IMR-90 (cell line): ENCODE data around the gene TATDN2. TPM values are rescaled to one million over a fixed set of nuclear protein-coding genes. Genes with fewer than 3 reads are reported as not detected.

Source experiments
- microRNA-seq, 2 experiments: library from miRNA; stranded (forward) in 1 of 2; unstranded in 1 of 2; fragments of 10-50 nt in 1 of 2; fragments of <30 nt in 1 of 2; gene quantifications in 1 of 2; microRNA quantifications in 1 of 2; one replicate each; pipeline versions ENCODE3 to v1.1.0; 2013 to 2020; ENCODE audit not compliant: insufficient read depth in 1 of 2, insufficient read length in 1 of 2, unreplicated experiment in 1 of 2
- polyA plus RNA-seq, 3 experiments: library from polyadenylated mRNA; depleted of rRNA; stranded (reverse); fragments of >200 nt; gene quantifications; 2 replicates each; pipeline ENCODE4 v1.2.3, GENCODE V29; 2012; ENCODE audit warnings: low replicate concordance in 1 of 3
- small RNA-seq, 5 experiments: library from RNA; depleted of rRNA; stranded (forward); fragments of <200 nt; gene quantifications; one replicate each; pipeline ENCODE3, GENCODE V24; 2012
- total RNA-seq: library from RNA; depleted of rRNA; stranded (reverse); fragments of >200 nt; gene quantifications from 2 replicates; pipeline ENCODE4 v1.2.3, GENCODE V29; 2012; rRNA removed

Gene TATDN2
- total and polyA plus RNA-seq, 2 of the 4 experiments (the other 2 are of a cell fraction): 9.0 to 18.8 TPM

Small RNA genes lying within 50 kb of the gene (microRNA-seq; reads per million reads assigned to microRNA genes)
- 0 to 1.0 reads per million in 2 experiments for gene MIR378B (ENCODE audit: insufficient read depth in 1 of 2, insufficient read length in 1 of 2, unreplicated experiment in 1 of 2)
- not detected for gene RF02126 (ENCODE audit: insufficient read depth, insufficient read length)

Small RNA genes lying within 50 kb of the gene (small RNA-seq; reads per million reads assigned to genes)
- gene MIR378B (0 to 8.0 (median 1.1) reads per million in 5 experiments), gene RF02126 (0 reads per million in 5 experiments)

Other genes starting within 250 kb of the TATDN2 start
- 18.9 and 19.7 TPM in 2 replicates for gene FANCD2, start 222.0 kb upstream of the TATDN2 start, total RNA-seq
- 7.2 and 8.9 TPM in 2 replicates for gene FANCD2, start 222.0 kb upstream of the TATDN2 start, polyA plus RNA-seq (2012; rRNA removed)
- not detected in 2 replicates for gene FANCD2OS, start 140.2 kb upstream of the TATDN2 start, total RNA-seq
- not detected in 2 replicates for gene FANCD2OS, start 140.2 kb upstream of the TATDN2 start, polyA plus RNA-seq (2012; rRNA removed)
- gene BRK1, start 132.8 kb upstream of the TATDN2 start, total RNA-seq: 81.4 and 123 TPM in 2 replicates
- 195 and 235 TPM in 2 replicates for gene BRK1, start 132.8 kb upstream of the TATDN2 start, polyA plus RNA-seq (2012; rRNA removed)
- 11.8 and 19.2 TPM in 2 replicates for gene VHL, start 106.7 kb upstream of the TATDN2 start, total RNA-seq
- gene VHL, start 106.7 kb upstream of the TATDN2 start, polyA plus RNA-seq (2012; rRNA removed): 8.9 and 11.7 TPM in 2 replicates
- 8.1 and 8.6 TPM in 2 replicates for gene IRAK2, start 83.5 kb upstream of the TATDN2 start, total RNA-seq
- gene IRAK2, start 83.5 kb upstream of the TATDN2 start, polyA plus RNA-seq (2012; rRNA removed): 6.9 and 7.8 TPM in 2 replicates
- not detected in 2 replicates for gene GHRL, start 44.5 kb downstream of the TATDN2 start, total RNA-seq
- 0.27 TPM in 1 of 2 replicates, not detected in the other for gene GHRL, start 44.5 kb downstream of the TATDN2 start, polyA plus RNA-seq (2012; rRNA removed)
- gene SEC13, start 72.7 kb downstream of the TATDN2 start, total RNA-seq: 443 and 475 TPM in 2 replicates
- 364 and 377 TPM in 2 replicates for gene SEC13, start 72.7 kb downstream of the TATDN2 start, polyA plus RNA-seq (2012; rRNA removed)